ENCODE results near the gene HSD3B1.

DNA sequence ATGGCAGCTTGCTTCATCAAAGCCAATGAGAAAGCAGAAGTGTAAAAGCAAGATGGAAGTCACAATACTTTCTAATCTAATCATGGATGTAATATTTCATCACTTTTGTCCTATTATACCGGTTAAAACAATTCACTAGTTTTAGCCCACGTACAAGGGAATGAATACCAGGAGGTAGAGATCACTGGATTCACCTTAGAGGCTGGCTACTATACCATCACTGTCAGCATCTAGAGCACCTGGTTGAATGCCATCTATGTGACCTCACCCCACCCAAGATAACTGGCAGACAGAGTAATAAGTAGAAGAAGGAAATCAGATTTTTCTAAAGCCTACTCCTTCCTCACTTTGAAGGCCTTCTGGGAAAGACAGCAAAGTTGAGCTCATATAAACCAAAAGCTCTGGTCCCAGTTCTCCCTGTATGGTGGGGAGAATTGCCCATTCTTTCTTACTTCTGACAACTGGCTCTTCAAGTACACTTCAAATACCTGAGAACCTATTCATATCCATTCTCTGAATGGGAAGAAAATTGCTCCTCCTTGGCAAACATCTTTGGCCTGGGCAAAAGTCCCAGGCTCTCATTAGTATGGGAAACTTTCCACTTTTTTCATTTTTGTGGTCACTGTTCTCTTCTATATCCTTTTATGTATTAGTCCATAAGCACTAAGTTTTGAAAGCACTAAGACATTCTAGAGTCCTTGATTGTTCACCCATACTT lies 24.8 kb downstream of the HSD3B1 start:
- TF ChIP-seq, protein P1, sequence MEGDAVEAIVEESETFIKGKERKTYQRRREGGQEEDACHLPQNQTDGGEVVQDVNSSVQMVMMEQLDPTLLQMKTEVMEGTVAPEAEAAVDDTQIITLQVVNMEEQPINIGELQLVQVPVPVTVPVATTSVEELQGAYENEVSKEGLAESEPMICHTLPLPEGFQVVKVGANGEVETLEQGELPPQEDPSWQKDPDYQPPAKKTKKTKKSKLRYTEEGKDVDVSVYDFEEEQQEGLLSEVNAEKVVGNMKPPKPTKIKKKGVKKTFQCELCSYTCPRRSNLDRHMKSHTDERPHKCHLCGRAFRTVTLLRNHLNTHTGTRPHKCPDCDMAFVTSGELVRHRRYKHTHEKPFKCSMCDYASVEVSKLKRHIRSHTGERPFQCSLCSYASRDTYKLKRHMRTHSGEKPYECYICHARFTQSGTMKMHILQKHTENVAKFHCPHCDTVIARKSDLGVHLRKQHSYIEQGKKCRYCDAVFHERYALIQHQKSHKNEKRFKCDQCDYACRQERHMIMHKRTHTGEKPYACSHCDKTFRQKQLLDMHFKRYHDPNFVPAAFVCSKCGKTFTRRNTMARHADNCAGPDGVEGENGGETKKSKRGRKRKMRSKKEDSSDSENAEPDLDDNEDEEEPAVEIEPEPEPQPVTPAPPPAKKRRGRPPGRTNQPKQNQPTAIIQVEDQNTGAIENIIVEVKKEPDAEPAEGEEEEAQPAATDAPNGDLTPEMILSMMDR (IDR thresholded peaks at IDR 0.05), result no peak
- TF ChIP-seq CHD2 (IDR thresholded peaks at IDR 0.05; ENCODE audit: low read length, partially characterized antibody), result no peak
- no peak for TF ChIP-seq NRF1 (IDR thresholded peaks at IDR 0.05; ENCODE audit: low read depth, low read length)
- TF ChIP-seq, protein P2, sequence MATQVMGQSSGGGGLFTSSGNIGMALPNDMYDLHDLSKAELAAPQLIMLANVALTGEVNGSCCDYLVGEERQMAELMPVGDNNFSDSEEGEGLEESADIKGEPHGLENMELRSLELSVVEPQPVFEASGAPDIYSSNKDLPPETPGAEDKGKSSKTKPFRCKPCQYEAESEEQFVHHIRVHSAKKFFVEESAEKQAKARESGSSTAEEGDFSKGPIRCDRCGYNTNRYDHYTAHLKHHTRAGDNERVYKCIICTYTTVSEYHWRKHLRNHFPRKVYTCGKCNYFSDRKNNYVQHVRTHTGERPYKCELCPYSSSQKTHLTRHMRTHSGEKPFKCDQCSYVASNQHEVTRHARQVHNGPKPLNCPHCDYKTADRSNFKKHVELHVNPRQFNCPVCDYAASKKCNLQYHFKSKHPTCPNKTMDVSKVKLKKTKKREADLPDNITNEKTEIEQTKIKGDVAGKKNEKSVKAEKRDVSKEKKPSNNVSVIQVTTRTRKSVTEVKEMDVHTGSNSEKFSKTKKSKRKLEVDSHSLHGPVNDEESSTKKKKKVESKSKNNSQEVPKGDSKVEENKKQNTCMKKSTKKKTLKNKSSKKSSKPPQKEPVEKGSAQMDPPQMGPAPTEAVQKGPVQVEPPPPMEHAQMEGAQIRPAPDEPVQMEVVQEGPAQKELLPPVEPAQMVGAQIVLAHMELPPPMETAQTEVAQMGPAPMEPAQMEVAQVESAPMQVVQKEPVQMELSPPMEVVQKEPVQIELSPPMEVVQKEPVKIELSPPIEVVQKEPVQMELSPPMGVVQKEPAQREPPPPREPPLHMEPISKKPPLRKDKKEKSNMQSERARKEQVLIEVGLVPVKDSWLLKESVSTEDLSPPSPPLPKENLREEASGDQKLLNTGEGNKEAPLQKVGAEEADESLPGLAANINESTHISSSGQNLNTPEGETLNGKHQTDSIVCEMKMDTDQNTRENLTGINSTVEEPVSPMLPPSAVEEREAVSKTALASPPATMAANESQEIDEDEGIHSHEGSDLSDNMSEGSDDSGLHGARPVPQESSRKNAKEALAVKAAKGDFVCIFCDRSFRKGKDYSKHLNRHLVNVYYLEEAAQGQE (IDR thresholded peaks at IDR 0.05; ENCODE audit: low read depth, low read length), result no peak
- no peak for TF ChIP-seq EZH2phosphoT487 (IDR thresholded peaks at IDR 0.05; ENCODE audit: borderline replicate concordance, low read depth)
